Metanephros (tissue), 1 donor: ENCODE results near the gene SH3GLB1. TPM values are rescaled to one million over a fixed set of nuclear protein-coding genes. Genes with fewer than 3 reads are reported as not detected.

ENCODE experiments used
- total RNA-seq: library from RNA; depleted of rRNA; stranded (reverse); fragments of >200 nt; gene quantifications from one replicate; pipeline ENCODE4 v1.2.3, GENCODE V29; 2014

The SH3GLB1 gene
- total RNA-seq: 46.7 TPM

GRCh38 chr1:86704458-86704971 lies at the start of gene SH3GLB1:
TSS of gene SH3GLB1 (plus strand) at chr1:86704576. CDS start at chr1:86704900, 324 bp downstream.

Other genes with a start within 250 kb of the SH3GLB1 start
- gene CLCA1, start 235.6 kb upstream of the SH3GLB1 start, total RNA-seq: not detected
- not detected for gene CLCA4, start 157.5 kb upstream of the SH3GLB1 start, total RNA-seq
- 154 TPM for gene SELENOF, start 209.6 kb downstream of the SH3GLB1 start, total RNA-seq
- gene HS2ST1, start 210.1 kb downstream of the SH3GLB1 start, total RNA-seq: 24.5 TPM